Activated naive CD8-positive, alpha-beta T cell treated with anti-CD3 and anti-CD28 coated beads, Interleukin-2, amount 10 ng/mL, durations not matched to agents 7 days and 5 days (primary cell): Measurements from ENCODE around the gene FGD6. TPM values are rescaled to one million over a fixed set of nuclear protein-coding genes. Genes with fewer than 3 reads are reported as not detected.
"Not testable (repeated sequence)": the region's sequence is repeated elsewhere in the genome, so short reads cannot be mapped to it uniquely, and the experiment has no call there.

Source experiments
- ATAC-seq: fragments of 150-1000 bp; cut with Tn5 transposase; one replicate; pipeline ENCODE4 v1.10.0; 2021; ENCODE audit warnings: low read depth, moderate library complexity
- POLR2A ChIA-PET: fragments of 350-600 bp; sonication (Branson Sonifier 250); formaldehyde crosslinking; loops from one replicate; lab custom pipeline; 2021; ENCODE audit warnings: antibody characterized with exemption; lab: Charles Lee
- DNase-seq: peaks from one replicate; pipeline ENCODE4 v3.0.0; 2021
- H3K27ac Mint-ChIP-seq: one replicate; pipeline ENCODE4 v1.8.0; 2022; ENCODE audit warnings: mild to moderate bottlenecking, mixed read lengths
- H3K27me3 Mint-ChIP-seq: one replicate; pipeline ENCODE4 v1.8.0; 2022; ENCODE audit warnings: mild to moderate bottlenecking, moderate library complexity, mixed read lengths
- H3K36me3 Mint-ChIP-seq: one replicate; pipeline ENCODE4 v1.8.0; 2021; ENCODE audit warnings: mild to moderate bottlenecking, mixed read lengths
- H3K4me1 Mint-ChIP-seq: one replicate; pipeline ENCODE4 v1.8.0; 2021; ENCODE audit warnings: mixed read lengths
- H3K4me3 Mint-ChIP-seq: one replicate; pipeline ENCODE4 v1.8.0; 2022; ENCODE audit warnings: mild to moderate bottlenecking, moderate library complexity, mixed read lengths
- H3K9me3 Mint-ChIP-seq: one replicate; pipeline ENCODE4 v1.8.0; 2021; ENCODE audit warnings: mixed read lengths
- total RNA-seq, 2 experiments: library from RNA; stranded (reverse); gene quantifications; one replicate each; pipeline ENCODE4 v1.2.3, GENCODE V29; 2021

The FGD6 gene
- total RNA-seq, 2 experiments from 2014 or later = 0.45 to 0.64 TPM

DNA sequence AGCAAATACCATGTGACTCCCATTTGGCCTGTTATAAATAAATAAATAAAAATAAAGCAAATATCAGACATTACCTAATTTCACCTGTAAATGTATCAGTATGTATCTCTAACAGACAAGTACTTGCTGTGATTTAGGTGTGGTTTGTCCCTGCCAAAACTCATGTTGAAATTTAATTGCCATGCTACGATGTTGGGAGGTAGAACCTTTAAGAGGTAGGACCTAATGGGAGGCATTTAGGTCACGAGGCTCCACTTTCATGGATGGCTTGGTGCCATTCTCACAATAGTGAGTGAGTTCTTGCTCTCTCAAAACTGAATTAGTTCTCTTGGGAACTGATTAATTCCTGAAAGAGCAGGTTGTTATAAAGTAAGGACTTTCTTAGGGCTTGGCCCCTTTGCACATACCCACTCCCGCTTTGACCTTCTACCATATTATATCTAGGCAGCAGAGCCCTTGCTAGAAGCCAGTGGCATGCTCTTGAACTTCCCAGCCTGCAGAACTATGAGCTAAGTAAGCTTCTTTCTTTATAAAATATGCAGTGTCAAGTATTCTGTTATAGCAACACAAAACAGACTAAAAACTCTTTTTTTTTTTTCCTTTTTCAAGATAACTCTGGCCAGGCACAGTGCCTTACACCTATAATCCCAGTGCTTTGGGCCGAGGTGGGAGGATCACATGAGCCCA lies 26.4 kb upstream of the FGD6 start:
- Mint-ChIP-seq H3K36me3 (peaks cover 7% of the 10 kb centered on the region), H3K4me1 (peaks cover 9% of the 10 kb centered on the region), H3K4me3 (no peak overlapping the region), H3K9me3 (no peaks in the 10 kb centered on the region), H3K27me3 (no peaks in the 10 kb centered on the region), H3K27ac (no peak overlapping the region)
- ATAC-seq (no peak), DNase-seq (no peak)
- POLR2A ChIA-PET = no interaction called here

DNA sequence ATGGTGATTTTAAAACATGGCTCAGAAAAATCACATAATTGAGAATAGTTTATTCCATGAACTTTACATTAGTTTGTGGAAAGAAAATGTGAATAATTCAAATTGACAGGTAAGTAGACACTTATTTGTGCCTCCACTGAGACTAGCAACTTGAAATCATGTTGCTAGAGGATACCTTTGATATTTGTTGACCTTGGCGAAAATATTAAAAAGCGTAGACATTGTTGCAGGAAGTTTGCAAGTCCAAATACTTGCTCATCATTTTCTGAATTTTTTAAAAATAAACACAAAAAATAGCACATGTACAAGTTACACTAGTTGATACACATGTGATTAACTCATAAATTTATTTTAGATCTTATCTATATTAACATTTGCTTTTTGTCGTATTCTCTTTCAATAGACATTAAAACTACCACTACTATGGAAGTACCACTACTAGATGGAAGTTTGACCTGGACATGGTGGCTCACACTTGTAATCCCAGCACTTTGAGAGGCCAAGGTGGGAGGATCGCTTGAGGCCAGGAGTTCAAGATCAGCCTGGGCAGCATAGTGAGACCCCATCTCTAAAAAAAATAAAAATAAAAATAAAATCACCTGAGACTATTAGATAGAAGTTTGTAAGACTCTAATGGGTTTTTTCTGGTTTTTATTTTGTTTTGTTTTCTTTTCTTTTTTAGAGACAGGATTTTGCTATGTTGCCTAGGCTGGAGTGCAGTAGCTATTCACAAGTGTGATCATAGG lies 24.7 kb upstream of the FGD6 start:
- Mint-ChIP-seq H3K27ac (no peak overlapping the region), H3K4me1 (peaks cover 11% of the 10 kb centered on the region), H3K9me3 (no peaks in the 10 kb centered on the region), H3K4me3 (no peak overlapping the region), H3K36me3 (peaks cover 10% of the 10 kb centered on the region), H3K27me3 (no peaks in the 10 kb centered on the region)
- ATAC-seq (no peak), DNase-seq (no peak)
- POLR2A ChIA-PET = no interaction called here

DNA sequence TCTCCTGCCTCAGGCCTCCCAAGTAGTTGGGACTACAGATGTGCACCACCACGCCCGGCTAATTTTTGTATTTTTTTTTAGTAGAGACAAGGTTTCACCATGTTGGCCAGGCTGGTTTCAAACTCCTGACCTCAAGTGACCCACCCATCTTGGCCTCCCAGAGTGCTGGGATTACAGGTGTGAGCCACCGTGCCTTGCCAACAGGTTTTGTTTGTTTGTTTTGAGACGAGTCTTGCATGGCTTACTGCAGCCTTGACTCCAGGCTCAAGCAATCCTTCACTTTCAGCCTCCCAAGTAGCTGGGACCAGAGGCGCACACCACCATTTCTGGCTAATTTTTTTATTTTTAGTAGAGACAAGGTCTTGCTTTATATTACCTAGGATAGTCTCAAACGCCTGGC lies 23.9 kb upstream of the FGD6 start:
- peaks cover 16% of the 10 kb centered on the region for H3K36me3 Mint-ChIP-seq
- H3K27me3 Mint-ChIP-seq, H3K4me3 Mint-ChIP-seq, ATAC-seq, H3K27ac Mint-ChIP-seq, POLR2A ChIA-PET, DNase-seq, H3K4me1 Mint-ChIP-seq, H3K9me3 Mint-ChIP-seq: not testable (repeated sequence)

DNA sequence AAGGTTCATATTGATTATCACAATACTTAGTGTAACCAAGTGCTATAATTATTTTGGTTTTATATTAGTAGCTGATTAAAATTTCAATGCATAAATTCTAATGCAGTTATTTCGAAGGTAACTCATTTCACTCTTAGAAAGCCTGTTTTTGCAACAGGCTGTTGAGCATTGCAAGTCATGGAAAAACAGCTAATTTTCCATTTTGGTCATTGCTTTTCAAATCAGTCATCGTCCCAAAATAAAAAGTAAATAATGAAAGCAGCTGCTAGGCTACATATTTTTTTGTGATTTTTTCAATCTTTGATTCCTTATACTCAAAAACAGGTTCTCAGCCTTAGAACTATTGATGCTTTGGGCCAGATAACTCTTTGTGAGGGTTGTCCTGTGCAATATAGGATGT lies 23.3 kb upstream of the FGD6 start:
- no peak overlapping the region for H3K4me3 Mint-ChIP-seq

DNA sequence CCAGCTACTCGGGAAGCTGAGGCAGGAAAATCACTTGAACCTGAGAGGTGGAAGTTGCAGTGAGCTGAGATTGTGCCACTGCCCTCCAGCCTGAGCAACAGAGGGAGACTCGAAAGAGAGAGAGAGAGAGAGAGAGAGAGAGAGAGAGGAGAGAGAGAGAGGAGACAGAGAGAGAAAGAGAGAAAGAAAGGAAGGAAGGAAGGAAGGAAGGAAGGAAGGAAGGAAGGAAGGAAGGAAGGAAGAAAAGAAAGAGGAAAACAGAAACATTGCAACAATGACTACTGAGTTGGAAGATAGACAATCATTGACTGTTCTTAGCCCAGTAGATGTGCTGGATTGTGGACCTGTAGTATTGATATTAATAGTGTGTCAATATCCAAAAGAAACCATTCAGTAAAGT lies 22.6 kb upstream of the FGD6 start:
- H3K4me1 Mint-ChIP-seq, H3K27ac Mint-ChIP-seq, H3K9me3 Mint-ChIP-seq, POLR2A ChIA-PET, H3K27me3 Mint-ChIP-seq, DNase-seq, ATAC-seq, H3K4me3 Mint-ChIP-seq: not testable (repeated sequence)
- peaks cover 16% of the 10 kb centered on the region for H3K36me3 Mint-ChIP-seq

More for the DNA sequence above, 23.3 kb upstream of the FGD6 start:
- peaks cover 4% of the 10 kb centered on the region for H3K4me1 Mint-ChIP-seq
- DNase-seq (no peak), ATAC-seq (no peak)
- POLR2A ChIA-PET = no interaction called here
- H3K27me3 Mint-ChIP-seq = no peaks in the 10 kb centered on the region
- H3K27ac Mint-ChIP-seq = no peak overlapping the region
- H3K9me3 Mint-ChIP-seq = no peaks in the 10 kb centered on the region
- H3K36me3 Mint-ChIP-seq = peaks cover 16% of the 10 kb centered on the region

DNA sequence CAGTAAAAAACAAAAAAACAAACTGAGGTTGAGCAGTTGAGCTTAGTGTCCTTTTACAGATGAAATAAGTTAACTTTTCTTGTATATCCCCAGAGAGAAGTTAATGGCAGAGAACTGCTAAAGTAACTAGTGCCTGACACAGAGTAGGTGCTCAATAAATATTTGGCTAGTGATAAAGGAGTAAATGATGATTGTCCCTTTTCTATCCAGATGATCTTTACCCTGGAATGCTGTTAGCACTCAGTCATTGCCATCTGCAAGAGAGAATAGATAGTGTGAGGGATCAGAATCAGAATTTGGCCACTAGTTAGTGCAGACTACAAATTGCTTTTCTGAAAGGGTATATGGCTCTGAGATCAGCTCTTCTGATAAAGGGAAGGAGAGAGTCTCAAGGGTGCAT lies 21.9 kb upstream of the FGD6 start:
- POLR2A ChIA-PET = no interaction called here
- no peak for ATAC-seq
- H3K27me3 Mint-ChIP-seq = no peaks in the 10 kb centered on the region
- no peak overlapping the region for H3K27ac Mint-ChIP-seq
- no peak for DNase-seq
- no peaks in the 10 kb centered on the region for H3K9me3 Mint-ChIP-seq
- peaks cover 15% of the 10 kb centered on the region for H3K36me3 Mint-ChIP-seq
- H3K4me1 Mint-ChIP-seq = peaks cover 4% of the 10 kb centered on the region
- no peak overlapping the region for H3K4me3 Mint-ChIP-seq

DNA sequence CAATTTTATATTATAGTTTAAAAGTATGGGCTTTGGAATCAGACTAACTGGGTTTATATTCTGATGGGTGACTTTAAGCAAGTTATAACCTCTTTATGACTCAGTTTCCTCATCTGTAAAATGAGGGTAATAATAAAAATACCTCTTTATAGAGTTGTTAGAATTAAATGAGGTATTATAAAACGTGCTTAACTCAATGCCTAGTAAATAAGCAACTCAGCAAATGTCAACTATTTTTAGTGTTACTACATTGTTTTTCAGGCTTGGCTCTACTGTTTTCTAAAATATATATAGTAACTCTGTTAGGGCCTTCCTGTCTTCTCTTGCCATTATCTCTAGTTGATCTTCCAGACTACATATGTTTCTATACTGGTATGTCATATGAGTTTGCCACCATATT lies 20.9 kb upstream of the FGD6 start:
- DNase-seq (no peak), ATAC-seq (no peak)
- Mint-ChIP-seq H3K9me3 (no peaks in the 10 kb centered on the region), H3K27ac (no peak overlapping the region), H3K27me3 (no peaks in the 10 kb centered on the region), H3K4me3 (no peak overlapping the region), H3K36me3 (peaks cover 12% of the 10 kb centered on the region), H3K4me1 (peaks cover 4% of the 10 kb centered on the region)
- POLR2A ChIA-PET = no interaction called here

DNA sequence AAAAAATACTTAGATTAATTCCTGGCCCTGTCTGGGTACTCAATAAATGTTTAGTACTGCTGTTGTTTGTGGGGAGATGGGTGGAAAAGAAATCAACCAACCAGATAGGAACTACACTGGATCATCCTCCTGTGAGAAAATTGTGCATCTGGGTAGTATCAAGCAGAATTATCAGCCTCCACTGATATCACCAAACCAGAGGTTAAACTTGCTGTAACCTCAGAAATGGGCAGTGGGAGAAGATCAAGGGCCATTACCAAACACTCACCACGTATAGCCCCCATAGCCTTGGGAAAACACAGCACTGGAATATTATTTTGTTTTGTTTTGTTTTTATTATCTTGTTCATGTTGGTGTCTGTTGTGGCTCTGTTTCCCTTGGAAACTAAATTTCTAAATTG lies 20.0 kb upstream of the FGD6 start:
- POLR2A ChIA-PET = no interaction called here
- H3K9me3 Mint-ChIP-seq = no peaks in the 10 kb centered on the region
- ATAC-seq = no peak
- H3K27me3 Mint-ChIP-seq = no peaks in the 10 kb centered on the region
- H3K36me3 Mint-ChIP-seq = peaks cover 16% of the 10 kb centered on the region
- H3K4me1 Mint-ChIP-seq = peaks cover 4% of the 10 kb centered on the region
- no peak overlapping the region for H3K27ac Mint-ChIP-seq
- no peak overlapping the region for H3K4me3 Mint-ChIP-seq
- no peak for DNase-seq

DNA sequence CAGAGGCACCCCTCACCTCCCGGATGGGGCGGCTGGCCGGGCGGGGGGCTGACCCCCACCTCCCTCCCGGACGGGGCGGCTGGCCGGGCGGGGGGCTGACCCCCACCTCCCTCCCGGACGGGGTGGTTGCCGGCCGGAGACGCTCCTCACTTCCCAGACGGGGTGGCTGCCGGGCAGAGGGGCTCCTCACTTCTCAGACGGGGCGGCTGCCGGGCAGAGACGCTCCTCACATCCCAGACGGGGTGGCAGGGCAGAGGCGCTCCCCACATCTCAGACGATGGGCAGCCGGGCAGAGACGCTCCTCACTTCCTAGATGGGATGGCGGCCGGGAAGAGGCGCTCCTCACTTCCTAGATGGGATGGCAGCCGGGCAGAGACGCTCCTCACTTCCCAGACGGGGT lies 18.4 kb upstream of the FGD6 start:
- H3K4me1 Mint-ChIP-seq, H3K9me3 Mint-ChIP-seq, H3K4me3 Mint-ChIP-seq, ATAC-seq, H3K27me3 Mint-ChIP-seq, DNase-seq, POLR2A ChIA-PET, H3K27ac Mint-ChIP-seq: not testable (repeated sequence)
- peaks cover 17% of the 10 kb centered on the region for H3K36me3 Mint-ChIP-seq

DNA sequence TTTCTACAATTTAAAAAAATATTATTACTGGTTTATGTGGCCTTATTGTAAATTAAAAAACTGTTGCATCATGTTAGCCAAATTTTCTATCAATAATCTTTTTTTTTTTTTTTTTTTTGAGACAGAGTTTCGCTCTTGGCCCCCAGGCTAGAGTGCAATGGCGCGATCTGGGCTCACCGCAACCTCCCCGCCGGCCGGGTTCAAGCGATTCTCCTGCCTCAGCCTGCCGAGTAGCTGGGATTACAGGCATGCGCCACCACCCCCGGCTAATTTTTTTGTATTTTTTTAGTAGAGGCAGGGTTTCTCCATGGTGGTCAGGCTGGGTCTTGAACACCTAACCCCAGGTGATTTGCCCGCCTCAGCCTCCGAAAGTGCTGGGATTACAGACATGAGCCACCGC lies 16.9 kb upstream of the FGD6 start:
- POLR2A ChIA-PET = interaction anchor here (0.6 kb wide), 1 partner anchor 16 kb away, joined by 3 read pairs; the partner anchor contains the start of gene VEZT
- H3K27me3 Mint-ChIP-seq, H3K4me3 Mint-ChIP-seq: not testable (repeated sequence)

DNA sequence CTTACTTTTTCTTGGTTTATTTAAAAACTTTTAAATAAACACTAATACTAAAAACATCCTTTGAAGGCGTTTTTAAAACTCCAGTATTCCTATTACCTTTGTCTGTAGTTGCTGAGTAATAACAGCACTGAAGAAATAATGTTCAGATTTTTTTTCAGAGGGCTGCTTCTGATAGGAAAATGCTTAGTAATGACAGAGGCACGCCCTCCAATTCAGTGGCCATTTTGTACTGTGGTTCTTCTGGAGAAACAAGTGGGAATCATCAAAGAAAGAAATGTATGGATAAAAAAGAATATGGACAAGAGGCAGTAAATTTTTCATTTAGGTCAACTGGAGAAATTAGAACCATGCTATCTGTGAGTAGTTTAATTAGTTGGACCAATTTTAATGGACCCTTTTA lies 13.9 kb upstream of the FGD6 start:
- POLR2A ChIA-PET = no interaction called here
- ATAC-seq (no peak), DNase-seq (no peak)
- no peaks in the 10 kb centered on the region for H3K9me3 Mint-ChIP-seq
- peaks cover 12% of the 10 kb centered on the region for H3K36me3 Mint-ChIP-seq
- H3K27ac Mint-ChIP-seq = no peak overlapping the region
- peaks cover 4% of the 10 kb centered on the region for H3K4me1 Mint-ChIP-seq
- no peak overlapping the region for H3K4me3 Mint-ChIP-seq
- no peaks in the 10 kb centered on the region for H3K27me3 Mint-ChIP-seq

More for the DNA sequence above, 16.9 kb upstream of the FGD6 start:
- not testable (repeated sequence) for ATAC-seq, H3K4me1 Mint-ChIP-seq, H3K27ac Mint-ChIP-seq, H3K9me3 Mint-ChIP-seq, DNase-seq
- H3K36me3 Mint-ChIP-seq = peaks cover 17% of the 10 kb centered on the region

DNA sequence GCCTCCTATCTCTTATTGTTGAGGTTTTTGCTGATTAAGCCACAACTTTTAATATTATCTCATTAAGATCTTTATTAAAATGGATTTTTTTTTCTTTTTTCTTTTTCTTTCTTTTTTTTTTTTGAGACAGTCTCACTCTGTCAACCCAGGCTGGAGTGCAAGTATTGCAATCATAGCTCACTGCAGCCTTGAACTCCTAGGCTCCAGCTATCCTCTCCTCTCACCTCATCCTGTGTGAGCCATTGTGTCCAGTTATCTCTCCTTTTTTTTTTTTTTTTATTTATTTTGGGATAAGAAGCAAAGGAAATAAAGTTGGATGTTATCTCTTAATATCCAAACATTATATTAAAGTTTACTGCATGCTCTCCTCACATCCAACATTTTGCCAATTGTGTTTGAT lies 13.0 kb upstream of the FGD6 start:
- Mint-ChIP-seq H3K4me1 (peaks cover 4% of the 10 kb centered on the region), H3K4me3 (no peak overlapping the region), H3K27ac (no peak overlapping the region), H3K9me3 (no peaks in the 10 kb centered on the region), H3K36me3 (peaks cover 12% of the 10 kb centered on the region), H3K27me3 (no peaks in the 10 kb centered on the region)
- ATAC-seq = no peak
- DNase-seq = no peak
- POLR2A ChIA-PET = no interaction called here

DNA sequence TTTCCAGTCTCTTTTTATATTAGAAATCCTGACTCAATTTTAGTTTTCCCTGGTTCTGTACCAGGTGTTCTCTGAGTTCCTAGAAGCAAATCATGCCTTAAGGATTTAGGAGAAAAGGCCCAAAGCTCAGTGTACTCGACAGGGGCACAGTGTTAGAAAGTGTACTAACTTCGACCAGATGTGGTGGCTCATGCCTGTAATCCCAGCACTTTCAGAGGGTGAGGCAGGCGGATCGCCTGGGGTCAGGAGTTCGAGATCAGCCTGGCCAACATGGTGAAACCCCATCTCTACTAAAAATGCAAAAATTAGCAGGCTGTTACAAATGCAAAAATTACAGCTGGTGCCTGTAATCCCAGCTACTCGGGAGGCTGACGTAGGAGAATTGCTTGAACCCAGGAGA lies 12.4 kb upstream of the FGD6 start:
- DNase-seq (no peak), ATAC-seq (no peak)
- no peaks in the 10 kb centered on the region for H3K9me3 Mint-ChIP-seq
- POLR2A ChIA-PET = no interaction called here
- H3K27me3 Mint-ChIP-seq = no peaks in the 10 kb centered on the region
- no peak overlapping the region for H3K4me3 Mint-ChIP-seq
- peaks cover 17% of the 10 kb centered on the region for H3K36me3 Mint-ChIP-seq
- no peak overlapping the region for H3K27ac Mint-ChIP-seq
- peaks cover 6% of the 10 kb centered on the region for H3K4me1 Mint-ChIP-seq

DNA sequence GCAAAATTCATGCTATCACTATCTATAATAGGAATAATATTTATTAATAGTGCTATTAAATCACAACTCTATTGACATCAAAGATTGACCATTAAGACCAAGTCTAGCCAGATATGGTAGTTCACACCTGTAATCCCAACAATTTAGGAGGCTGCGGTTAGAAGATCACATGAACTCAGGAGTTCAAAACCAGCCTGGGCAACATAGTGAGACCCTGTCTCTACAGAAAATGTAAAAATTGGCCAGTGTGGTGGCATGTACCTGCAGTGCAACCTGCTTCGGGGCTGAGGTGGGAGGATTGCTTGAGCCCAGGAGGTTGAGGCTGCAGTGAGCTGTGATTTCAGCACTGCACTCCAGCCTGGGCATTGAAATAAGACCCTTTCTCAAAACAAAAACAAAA lies 11.3 kb upstream of the FGD6 start:
- ATAC-seq (no peak), DNase-seq (no peak)
- no peaks in the 10 kb centered on the region for H3K9me3 Mint-ChIP-seq
- no peak overlapping the region for H3K4me3 Mint-ChIP-seq
- POLR2A ChIA-PET = no interaction called here
- peaks cover 21% of the 10 kb centered on the region for H3K36me3 Mint-ChIP-seq
- no peaks in the 10 kb centered on the region for H3K27me3 Mint-ChIP-seq
- H3K4me1 Mint-ChIP-seq = peaks cover 6% of the 10 kb centered on the region
- no peak overlapping the region for H3K27ac Mint-ChIP-seq
